PC-9 (cell line): Measurements from ENCODE around the gene JAG1. TPM values are rescaled to one million over a fixed set of nuclear protein-coding genes. Genes with fewer than 3 reads are reported as not detected.

Experiments
- BruUV-seq: library from RNA; stranded (reverse); fragments of 400-500 nt; replicated peaks from 2 replicates; lab custom pipeline; 2021; lab: Mats Ljungman, UMichigan
- CTCF ChIA-PET: fragments of 300-600 bp; sonication (Branson Sonifier 250); formaldehyde crosslinking; loops from one replicate; lab custom pipeline; 2022; ENCODE audit warnings: antibody characterized with exemption; lab: Charles Lee
- POLR2A ChIA-PET: fragments of 300-600 bp; sonication (Branson Sonifier 250); formaldehyde crosslinking; loops from one replicate; lab custom pipeline; 2022; ENCODE audit warnings: antibody characterized with exemption; ENCODE audit not compliant: unreplicated experiment; lab: Charles Lee
- DNase-seq, 2 experiments: peaks; one replicate each; pipeline versions ENCODE4 v3.0.0 to v3.0.0-alpha.2; 2015 to 2022; ENCODE audit warnings: mixed read lengths in 1 of 2
- H2AFZ ChIP-seq: fragments of 200-600 bp; sonication (generic); 2 replicates; pipeline ENCODE4 v1.8.1; 2017; ENCODE audit warnings: antibody characterized with exemption
- H3F3A ChIP-seq: fragments of 200-600 bp; sonication (generic); 2 replicates; pipeline ENCODE4 v1.8.1; 2017; ENCODE audit warnings: antibody characterized with exemption, mild to moderate bottlenecking, low read depth; ENCODE audit not compliant: insufficient read depth
- H3K27ac ChIP-seq: fragments of 200-600 bp; sonication (generic); 2 replicates; pipeline ENCODE4 v1.6.1; 2016; ENCODE audit warnings: mixed run types
- H3K27me3 ChIP-seq: fragments of 200-600 bp; sonication (generic); 2 replicates; pipeline ENCODE4 v1.6.1; 2016; ENCODE audit warnings: low read depth, mixed run types; ENCODE audit not compliant: insufficient read depth
- H3K36me3 ChIP-seq: fragments of 200-600 bp; sonication (generic); 2 replicates; pipeline ENCODE4 v1.6.1; 2016; ENCODE audit warnings: low read depth, mixed run types
- H3K4me1 ChIP-seq: fragments of 200-600 bp; sonication (generic); replicated peaks from 2 replicates; pipeline ENCODE4 v1.6.1; 2016; ENCODE audit warnings: mixed run types; ENCODE audit not compliant: insufficient read depth
- H3K4me2 ChIP-seq: fragments of 200-600 bp; sonication (generic); 2 replicates; pipeline ENCODE4 v1.6.1; 2017; ENCODE audit warnings: mixed run types
- H3K4me3 ChIP-seq: fragments of 200-600 bp; sonication (generic); 2 replicates; pipeline ENCODE4 v1.6.1; 2016; ENCODE audit warnings: mixed run types
- H3K79me2 ChIP-seq: fragments of 200-600 bp; sonication (generic); 2 replicates; pipeline ENCODE4 v1.6.1; 2017; ENCODE audit warnings: low read depth, mixed run types
- H3K9me2 ChIP-seq: fragments of 200-600 bp; sonication (generic); 2 replicates; pipeline ENCODE4 v1.8.1; 2017; ENCODE audit warnings: mild to moderate bottlenecking; ENCODE audit not compliant: insufficient read depth
- H3K9me3 ChIP-seq: fragments of 200-600 bp; sonication (generic); 2 replicates; pipeline ENCODE4 v1.8.1; 2016; ENCODE audit warnings: low read depth; ENCODE audit not compliant: insufficient read depth
- H4K20me1 ChIP-seq: fragments of 200-600 bp; sonication (generic); 2 replicates; pipeline ENCODE4 v1.8.1; 2017; ENCODE audit not compliant: insufficient read depth
- EZH2 ChIP-seq: fragments of 200-600 bp; sonication (generic); IDR thresholded peaks from 2 replicates; pipeline ENCODE4 v1.8.0; 2017; ENCODE audit warnings: antibody characterized with exemption, low read depth
- intact Hi-C: fragments of 100-400 bp; cut with micrococcal nuclease; formaldehyde crosslinking; loops from one replicate; pipeline ENCODE4 v1.10.0; 2022; ENCODE audit not compliant: unreplicated experiment
- total RNA-seq: library from RNA; stranded (reverse); gene quantifications from 2 replicates; pipeline ENCODE4 v1.2.3, GENCODE V29; 2021
- TF ChIP-seq, protein P1 (sequence below): fragments of 200-600 bp; sonication (generic); conservative IDR thresholded peaks from 2 replicates; pipeline ENCODE4 v1.6.1; 2017; ENCODE audit warnings: mixed run types, antibody characterized with exemption, mild to moderate bottlenecking, moderate library complexity

JAG1 gene
- total RNA-seq, 1 experiment from 2014 or later: 42.9 TPM

DNA sequence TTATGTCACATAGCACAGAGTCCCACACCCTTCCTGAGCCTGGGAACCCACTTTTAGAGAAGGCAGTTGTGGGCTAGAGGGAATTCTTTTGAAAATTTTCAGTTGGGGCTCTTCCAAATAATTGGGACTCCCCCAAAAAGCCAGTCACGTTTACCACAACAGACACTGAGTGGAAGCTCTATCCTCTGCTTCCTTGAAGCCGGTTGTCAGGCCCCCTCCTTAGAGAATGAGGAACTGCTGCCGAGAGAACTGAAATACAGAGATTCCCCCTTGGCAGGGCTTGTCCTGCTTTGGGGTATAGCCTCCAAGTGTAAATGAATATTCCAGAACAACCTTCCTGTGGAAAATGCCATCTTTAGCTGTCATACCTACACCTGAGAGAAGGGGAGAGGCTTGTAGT lies 2.7 kb upstream of the JAG1 start:
- Histone ChIP-seq H3K27ac (no peak overlapping the region), H4K20me1 (no peaks in the 10 kb centered on the region), H3K9me3 (no peaks in the 10 kb centered on the region), H3K4me1 (peaks cover 12% of the 10 kb centered on the region), H3K27me3 (no peaks in the 10 kb centered on the region), H3K79me2 (peaks cover 17% of the 10 kb centered on the region), H3K36me3 (no peaks in the 10 kb centered on the region), H3K4me3 (no peak overlapping the region), H2AFZ (no peak overlapping the region), H3K4me2 (no peak overlapping the region), H3F3A (no peaks in the 10 kb centered on the region; the same call in 1 of the 2 replicates), H3K9me2 (no peaks in the 10 kb centered on the region)
- POLR2A ChIA-PET: no interaction called here
- CTCF ChIA-PET: no interaction called here
- no peak for TF ChIP-seq EZH2
- TF ChIP-seq, protein P1, sequence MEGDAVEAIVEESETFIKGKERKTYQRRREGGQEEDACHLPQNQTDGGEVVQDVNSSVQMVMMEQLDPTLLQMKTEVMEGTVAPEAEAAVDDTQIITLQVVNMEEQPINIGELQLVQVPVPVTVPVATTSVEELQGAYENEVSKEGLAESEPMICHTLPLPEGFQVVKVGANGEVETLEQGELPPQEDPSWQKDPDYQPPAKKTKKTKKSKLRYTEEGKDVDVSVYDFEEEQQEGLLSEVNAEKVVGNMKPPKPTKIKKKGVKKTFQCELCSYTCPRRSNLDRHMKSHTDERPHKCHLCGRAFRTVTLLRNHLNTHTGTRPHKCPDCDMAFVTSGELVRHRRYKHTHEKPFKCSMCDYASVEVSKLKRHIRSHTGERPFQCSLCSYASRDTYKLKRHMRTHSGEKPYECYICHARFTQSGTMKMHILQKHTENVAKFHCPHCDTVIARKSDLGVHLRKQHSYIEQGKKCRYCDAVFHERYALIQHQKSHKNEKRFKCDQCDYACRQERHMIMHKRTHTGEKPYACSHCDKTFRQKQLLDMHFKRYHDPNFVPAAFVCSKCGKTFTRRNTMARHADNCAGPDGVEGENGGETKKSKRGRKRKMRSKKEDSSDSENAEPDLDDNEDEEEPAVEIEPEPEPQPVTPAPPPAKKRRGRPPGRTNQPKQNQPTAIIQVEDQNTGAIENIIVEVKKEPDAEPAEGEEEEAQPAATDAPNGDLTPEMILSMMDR: no peak
- no peak for DNase-seq
- BruUV-seq: no TSS peak
- intact Hi-C loops: no loop called here

DNA sequence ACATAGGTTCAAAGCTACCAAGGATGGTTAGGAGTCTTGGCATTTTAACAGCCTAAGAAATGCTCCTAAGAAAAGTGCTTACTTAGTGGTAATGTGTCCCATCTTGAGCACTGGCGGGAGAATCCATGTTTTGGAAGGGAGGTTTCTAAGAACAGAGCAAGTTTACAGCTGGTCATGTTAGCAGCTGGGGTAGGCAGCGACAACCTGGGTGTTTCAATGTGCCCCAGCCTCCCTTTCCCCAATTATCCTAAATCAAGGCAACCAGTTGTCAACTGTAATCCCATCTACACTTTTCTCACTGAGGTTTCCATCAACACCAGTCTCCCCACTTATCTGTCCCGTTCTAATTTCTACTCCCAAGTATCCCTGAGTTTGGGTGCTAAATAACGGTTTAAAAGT lies 1.6 kb upstream of the JAG1 start:
- H3K79me2 ChIP-seq: peaks cover 27% of the 10 kb centered on the region
- no peaks in the 10 kb centered on the region for H3K27me3 ChIP-seq
- DNase-seq: no peak
- peak overlapping the region; percentile 79 for H3K4me2 ChIP-seq
- H3K36me3 ChIP-seq: no peaks in the 10 kb centered on the region
- no peaks in the 10 kb centered on the region for H3K9me2 ChIP-seq
- H3K4me3 ChIP-seq: peak overlapping the region; percentile 84
- BruUV-seq: no TSS peak
- ChIA-PET CTCF (interaction anchor here (0.7 kb wide), 1 partner anchor 530 kb away, joined by 3 read pairs; no protein-coding TSS in a partner anchor), POLR2A (interaction anchor here (0.6 to 0.7 kb wide), 5 partner anchors 14 to 782 kb away, joined by 4 to 8 read pairs (median 6); no protein-coding TSS in a partner anchor)
- peaks cover 16% of the 10 kb centered on the region for H3K4me1 ChIP-seq
- no peaks in the 10 kb centered on the region; the same call in 1 of the 2 replicates for H3F3A ChIP-seq
- intact Hi-C loops: loop anchor here (1.0 to 2.0 kb wide), 4 partner anchors 31 to 247 kb away; no protein-coding TSS in a partner anchor
- no peak overlapping the region for H2AFZ ChIP-seq
- peak overlapping the region; percentile 97 for H3K27ac ChIP-seq
- H4K20me1 ChIP-seq: no peaks in the 10 kb centered on the region
- H3K9me3 ChIP-seq: no peaks in the 10 kb centered on the region
- no peak for TF ChIP-seq EZH2
- TF ChIP-seq, protein P1: no peak

GRCh38 chr20:10674684-10675449 lies 1.1 kb upstream of the JAG1 start:
- Histone ChIP-seq H4K20me1 (no peaks in the 10 kb centered on the region), H3K4me3 (peak overlapping the region; percentile 84), H3K27ac (peak overlapping the region; percentile 97), H3K27me3 (no peaks in the 10 kb centered on the region), H3K4me1 (peaks cover 16% of the 10 kb centered on the region), H3F3A (no peaks in the 10 kb centered on the region; the same call in 1 of the 2 replicates), H3K36me3 (no peaks in the 10 kb centered on the region), H3K4me2 (peak overlapping the region; percentile 79), H3K9me2 (no peaks in the 10 kb centered on the region), H3K79me2 (peaks cover 33% of the 10 kb centered on the region), H3K9me3 (no peaks in the 10 kb centered on the region), H2AFZ (peak overlapping the region; percentile 74)
- intact Hi-C loops: loop anchor here (1.0 to 5.0 kb wide), 15 partner anchors 32 to 1058 kb away; partner anchors contain the start of gene MKKS
- BruUV-seq: TSS peak; percentile 71
- ChIA-PET CTCF (interaction anchor here (0.6 to 0.7 kb wide), 4 partner anchors 62 to 617 kb away, joined by 3 to 10 read pairs (median 4); no protein-coding TSS in a partner anchor), POLR2A (interaction anchor here (0.6 to 0.7 kb wide), 7 partner anchors 14 to 782 kb away, joined by 4 to 8 read pairs (median 6); partner anchors contain the start of gene MKKS)
- DNase-seq: peak; percentile 62 to 89
- TF ChIP-seq EZH2: no peak
- TF ChIP-seq, protein P1: peak; percentile 91
